Measurements from ENCODE around the gene RYR1.

- TF ChIP-seq CTCF (IDR thresholded peaks at IDR 0.05 in 2 of 3, conservative IDR thresholded peaks at IDR 0.05 in 1 of 3; ENCODE audit: control insufficient read depth in 2 of 3, extremely low read depth in 1 of 3, insufficient read depth in 1 of 3, low read depth in 3 of 3, low read length in 3 of 3) (no peak), POLR2A (IDR thresholded peaks at IDR 0.05; ENCODE audit: low read depth, low read length) (no peak), ZBTB4 (CRISPR knock-in tag; IDR thresholded peaks at IDR 0.05) (no peak), POLR2AphosphoS2 (IDR thresholded peaks at IDR 0.05; ENCODE audit: low read depth, low read length) (no peak), EZH2 (IDR thresholded peaks at IDR 0.05; ENCODE audit: borderline replicate concordance, control insufficient read depth, low read depth, low read length) (no peak), ZZZ3 (IDR thresholded peaks at IDR 0.05; ENCODE audit: control insufficient read depth, insufficient read length, low read depth) (no peak), KLF5 (IDR thresholded peaks at IDR 0.05; ENCODE audit: partially characterized antibody) (no peak), PAX5 (IDR thresholded peaks at IDR 0.05; ENCODE audit: borderline replicate concordance, low read depth, low read length) (no peak), NFYB (IDR thresholded peaks at IDR 0.05; ENCODE audit: insufficient read depth, low read depth, low read length) (no peak), CREB1 (IDR thresholded peaks at IDR 0.05; ENCODE audit: low read depth) (no peak)
Observed at GRCh38 chr19:38386300-38386970, 47.1 kb upstream of the RYR1 start.
